GM13977 (cell line): Measurements from ENCODE around the gene PRND.
"Not testable (repeated sequence)": the region's sequence is repeated elsewhere in the genome, so short reads cannot be mapped to it uniquely, and the experiment has no call there.

Experiments used
- DNase-seq: peaks from one replicate; pipeline ENCODE4 v3.0.0; 2012; ENCODE audit warnings: low spot score
- in situ Hi-C: fragments of 300-500 bp; cut with MboI; formaldehyde crosslinking; loops from one replicate; pipeline ENCODE4 v1.12.0; 2022; ENCODE audit warnings: low sequenced_read_pairs, low pct_unique_long_range_greater_than_20kb, mixed read lengths, inconsistent platforms; ENCODE audit not compliant: unreplicated experiment
- TF ChIP-seq, protein P1 (sequence below): IDR thresholded peaks from 2 replicates; pipeline ENCODE4 v1.5.1; 2012; ENCODE audit warnings: mild to moderate bottlenecking, control low read depth; ENCODE audit not compliant: insufficient read depth; ENCODE audit errors: extremely low read depth, missing control alignments

The PRND gene

DNA sequence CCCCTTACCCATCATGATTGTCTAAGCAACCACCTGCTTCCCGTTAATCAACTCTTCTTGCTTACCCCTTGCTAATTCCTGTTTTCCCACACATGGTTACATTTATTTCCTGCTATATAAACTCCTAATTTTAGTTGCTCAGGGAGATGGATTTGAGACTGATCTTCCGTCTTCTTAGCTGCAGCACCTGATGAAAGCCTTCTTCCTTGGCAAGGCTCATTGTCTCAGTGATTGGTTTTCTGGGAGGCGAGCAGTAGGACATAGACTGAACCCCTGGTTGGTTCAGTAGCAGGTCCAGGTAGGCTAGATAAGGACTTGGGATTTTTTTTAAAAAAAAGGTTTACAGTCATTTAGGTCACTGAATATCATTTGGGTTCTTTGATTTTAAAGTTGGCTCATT, 50.4 kb downstream of the PRND start:
- in situ Hi-C loops = no loop called here
- no peak for DNase-seq
- TF ChIP-seq, protein P1, sequence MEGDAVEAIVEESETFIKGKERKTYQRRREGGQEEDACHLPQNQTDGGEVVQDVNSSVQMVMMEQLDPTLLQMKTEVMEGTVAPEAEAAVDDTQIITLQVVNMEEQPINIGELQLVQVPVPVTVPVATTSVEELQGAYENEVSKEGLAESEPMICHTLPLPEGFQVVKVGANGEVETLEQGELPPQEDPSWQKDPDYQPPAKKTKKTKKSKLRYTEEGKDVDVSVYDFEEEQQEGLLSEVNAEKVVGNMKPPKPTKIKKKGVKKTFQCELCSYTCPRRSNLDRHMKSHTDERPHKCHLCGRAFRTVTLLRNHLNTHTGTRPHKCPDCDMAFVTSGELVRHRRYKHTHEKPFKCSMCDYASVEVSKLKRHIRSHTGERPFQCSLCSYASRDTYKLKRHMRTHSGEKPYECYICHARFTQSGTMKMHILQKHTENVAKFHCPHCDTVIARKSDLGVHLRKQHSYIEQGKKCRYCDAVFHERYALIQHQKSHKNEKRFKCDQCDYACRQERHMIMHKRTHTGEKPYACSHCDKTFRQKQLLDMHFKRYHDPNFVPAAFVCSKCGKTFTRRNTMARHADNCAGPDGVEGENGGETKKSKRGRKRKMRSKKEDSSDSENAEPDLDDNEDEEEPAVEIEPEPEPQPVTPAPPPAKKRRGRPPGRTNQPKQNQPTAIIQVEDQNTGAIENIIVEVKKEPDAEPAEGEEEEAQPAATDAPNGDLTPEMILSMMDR = no peak

DNA sequence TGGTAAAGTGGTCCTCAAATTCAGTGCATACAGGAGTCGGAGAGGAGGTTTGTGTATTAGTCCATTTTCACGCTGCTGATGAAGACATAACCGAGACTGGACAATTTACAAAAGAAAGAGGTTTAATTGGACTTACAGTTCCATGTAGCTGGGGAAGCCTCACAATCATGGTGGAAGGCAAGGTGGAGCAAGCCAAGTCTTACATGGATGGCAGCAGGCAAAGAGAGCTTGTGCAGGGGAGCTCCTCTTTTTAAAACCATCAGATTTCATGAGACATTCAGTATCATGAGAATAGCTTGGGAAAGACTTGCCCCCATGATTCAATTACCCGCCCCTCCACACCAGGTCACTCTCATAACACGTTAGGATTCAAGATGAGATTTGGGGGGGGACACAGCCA, 51.3 kb downstream of the PRND start:
- DNase-seq, in situ Hi-C loops: not testable (repeated sequence)

DNA sequence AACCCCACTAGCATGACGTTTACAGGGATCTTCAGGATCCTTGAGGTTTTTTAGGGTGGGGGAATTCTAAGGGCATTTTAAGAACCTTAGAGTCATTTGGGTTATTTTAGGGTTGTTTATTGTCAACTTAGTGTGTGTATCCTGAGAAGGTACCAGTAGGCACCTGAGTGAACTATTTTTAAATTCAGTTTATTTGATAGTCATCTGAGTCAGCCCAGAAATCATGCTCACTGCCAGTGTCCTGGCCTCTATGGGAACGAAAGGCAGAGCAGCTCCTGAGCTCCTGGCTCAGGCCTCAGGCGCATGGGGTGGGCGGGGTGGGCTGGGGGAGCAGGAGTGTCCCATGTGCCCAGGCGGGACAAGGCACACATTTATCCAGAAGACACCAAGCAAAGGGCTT, 52.0 kb downstream of the PRND start:
- no peak for DNase-seq
- in situ Hi-C loops = no loop called here
- TF ChIP-seq, protein P1 = no peak

DNA sequence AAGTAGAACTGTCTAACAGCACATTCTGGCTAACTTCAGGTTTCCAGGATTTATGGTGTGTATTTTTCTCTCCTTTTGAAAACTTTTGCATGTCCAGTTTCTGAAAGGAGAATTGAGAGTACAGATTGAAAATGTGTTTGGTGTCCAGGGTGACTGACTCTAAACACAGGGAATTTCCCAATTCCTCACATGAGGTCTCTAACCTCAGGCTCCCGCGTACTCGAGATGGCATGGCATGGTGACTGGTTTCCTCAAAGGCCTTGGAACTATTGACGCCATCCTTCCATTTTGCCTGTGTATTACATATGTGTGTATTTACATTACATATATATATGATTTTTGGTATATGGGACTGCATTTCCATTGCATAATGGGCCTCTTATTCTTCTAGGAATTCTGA, 52.5 kb downstream of the PRND start:
- no peak for DNase-seq
- TF ChIP-seq, protein P1 = no peak
- in situ Hi-C loops = no loop called here

DNA sequence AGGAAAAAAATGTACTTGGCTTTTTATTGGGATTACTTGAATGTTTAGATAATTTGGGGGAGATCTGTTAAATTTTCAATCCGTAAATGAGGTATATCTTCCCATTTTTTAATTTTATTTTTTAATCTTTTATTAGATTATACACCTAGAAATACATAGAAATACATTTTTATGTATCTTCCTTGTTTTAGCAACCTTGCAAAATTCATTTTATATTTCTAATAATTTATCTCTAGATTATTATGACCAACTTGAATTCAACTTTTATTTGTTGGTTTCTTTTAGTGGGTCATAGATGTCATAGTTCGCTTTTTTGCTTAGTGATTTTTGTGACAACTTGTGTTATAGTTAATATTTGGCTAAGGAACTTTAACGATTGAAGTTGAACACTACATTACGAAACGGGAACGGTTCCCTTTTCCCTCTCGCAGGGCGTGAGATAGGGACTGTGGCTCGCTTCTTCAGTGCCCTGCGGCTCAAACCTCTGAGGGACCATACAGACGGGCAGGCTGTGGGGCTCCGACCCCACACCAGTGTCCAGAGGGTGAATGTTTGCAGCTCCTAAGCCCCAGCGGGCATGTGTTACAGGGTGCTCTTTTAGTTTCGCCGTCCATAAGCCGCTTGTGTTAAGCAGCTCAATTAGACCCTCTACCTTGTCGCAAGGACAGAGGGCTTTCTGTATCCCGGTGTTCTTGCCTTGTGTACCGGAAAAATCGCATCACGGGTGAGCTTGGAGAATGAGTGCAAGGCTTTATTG, 53.8 kb downstream of the PRND start:
- in situ Hi-C loops = no loop called here

DNA sequence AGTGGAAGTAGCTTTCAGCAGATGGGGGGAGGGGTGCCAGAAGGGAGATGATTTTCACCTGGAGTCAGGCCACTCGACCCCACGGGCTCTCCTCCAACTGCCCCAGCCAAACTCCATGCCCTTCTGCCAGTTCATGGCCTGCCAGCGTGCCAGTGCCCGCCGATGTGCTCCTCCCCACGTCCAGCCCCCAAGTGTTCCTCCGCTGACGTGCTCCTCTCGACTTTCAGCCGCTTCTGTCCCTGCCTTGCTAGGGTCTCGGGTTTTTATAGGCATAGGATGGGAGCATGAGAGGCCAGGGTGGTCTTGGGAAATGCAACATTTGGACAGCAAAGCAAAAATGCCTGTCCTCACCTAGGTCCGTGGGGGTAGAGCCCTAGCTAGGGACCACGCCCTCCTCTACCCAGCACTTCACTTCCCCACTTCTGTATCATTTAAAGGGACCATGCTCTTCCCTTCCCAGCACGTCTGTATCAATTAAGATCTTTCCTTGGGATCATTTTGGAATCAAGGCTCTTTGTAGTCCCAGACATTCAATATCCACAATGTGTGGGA, 54.4 kb downstream of the PRND start:
- in situ Hi-C loops = no loop called here
- no peak for DNase-seq
- TF ChIP-seq, protein P1 = no peak

More for the DNA sequence above, 53.8 kb downstream of the PRND start:
- no peak for DNase-seq
- TF ChIP-seq, protein P1 = no peak
